ENCODE measurements around the gene DNAH7. TPM values are rescaled to one million over a fixed set of nuclear protein-coding genes. Genes with fewer than 3 reads are reported as not detected.
"Not testable (repeated sequence)": the region's sequence is repeated elsewhere in the genome, so short reads cannot be mapped to it uniquely, and the experiment has no call there.

The DNAH7 gene
- total RNA-seq, 4 donors from 2014 or later = 1.3 to 11.9 (median 2.4) TPM

- no peak for DNase-seq
- Histone ChIP-seq H3K36me3 (no peaks in the 10 kb centered on the region), H3K9me3 (no peaks in the 10 kb centered on the region), H3K27ac (no peak overlapping the region), H3K4me1 (peaks cover 0 to 4% (median 2%) of the 10 kb centered on the region in 4 donors), H3K27me3 (no peaks in the 10 kb centered on the region), H3K4me3 (no peak overlapping the region)
- no peak for TF ChIP-seq CTCF (IDR thresholded peaks at IDR 0.05)
Measured at GRCh38 chr2:196097864-196098660, 29.4 kb upstream of the DNAH7 start.

GRCh38 chr2:196096982-196097745, 28.5 kb upstream of the DNAH7 start:
- no peak overlapping the region for H3K27ac ChIP-seq
- H3K4me3 ChIP-seq = no peak overlapping the region
- TF ChIP-seq POLR2A (IDR thresholded peaks at IDR 0.05) = no peak
- no peak for TF ChIP-seq CTCF (IDR thresholded peaks at IDR 0.05)
- peaks cover 0 to 4% (median 2%) of the 10 kb centered on the region in 4 donors for H3K4me1 ChIP-seq
- no peaks in the 10 kb centered on the region for H3K9me3 ChIP-seq
- no peak for DNase-seq
- H3K27me3 ChIP-seq = no peaks in the 10 kb centered on the region
- H3K36me3 ChIP-seq = no peaks in the 10 kb centered on the region

- H3K27me3 ChIP-seq = no peaks in the 10 kb centered on the region
- DNase-seq = no peak
Measured at GRCh38 chr2:196096264-196096663, 27.6 kb upstream of the DNAH7 start.

GRCh38 chr2:196089448-196089847, 20.8 kb upstream of the DNAH7 start:
- DNase-seq, H3K4me1 ChIP-seq, H3K4me3 ChIP-seq, H3K9me3 ChIP-seq, H3K27ac ChIP-seq, H3K27me3 ChIP-seq, H3K36me3 ChIP-seq: not testable (repeated sequence)

More at GRCh38 chr2:196096264-196096663, 27.6 kb upstream of the DNAH7 start:
- H3K4me3 ChIP-seq = no peak overlapping the region
- H3K9me3 ChIP-seq = no peaks in the 10 kb centered on the region
- H3K36me3 ChIP-seq = no peaks in the 10 kb centered on the region
- no peak for TF ChIP-seq POLR2A (IDR thresholded peaks at IDR 0.05)
- no peak for TF ChIP-seq CTCF (IDR thresholded peaks at IDR 0.05)
- H3K27ac ChIP-seq = no peak overlapping the region
- peaks cover 0 to under 1% (median 0%) of the 10 kb centered on the region in 4 donors for H3K4me1 ChIP-seq

GRCh38 chr2:196088203-196088602, 19.6 kb upstream of the DNAH7 start:
- H3K27me3 ChIP-seq = no peaks in the 10 kb centered on the region
- H3K9me3 ChIP-seq = peaks cover 0 to 9% (median 2%) of the 10 kb centered on the region in 4 donors
- no peaks in the 10 kb centered on the region for H3K36me3 ChIP-seq
- H3K4me1 ChIP-seq = no peaks in the 10 kb centered on the region
- peak in 2 of 3 donors; percentile 51 to 67 for DNase-seq
- no peak overlapping the region for H3K4me3 ChIP-seq
- TF ChIP-seq CTCF (IDR thresholded peaks at IDR 0.05) (no peak), POLR2A (IDR thresholded peaks at IDR 0.05) (no peak)
- H3K27ac ChIP-seq = no peak overlapping the region
